Activated gamma-delta T cell (primary cell): Measurements from ENCODE around the gene SOSTDC1.
"Not testable (repeated sequence)": the region's sequence is repeated elsewhere in the genome, so short reads cannot be mapped to it uniquely, and the experiment has no call there.

ENCODE experiments used
- DNase-seq: peaks from one replicate; lab custom pipeline; 2025; lab: John Stamatoyannopoulos, UW
- total RNA-seq, 2 donors: gene quantifications; one replicate each; lab custom pipeline; 2026; lab: John Stamatoyannopoulos, UW

SOSTDC1 gene
- 0 to 0.04 reads per million in 2 donors for total RNA-seq

- no peak for DNase-seq
Measured at GRCh38 chr7:16465469-16466361, at the start of gene SOSTDC1. Gene SOSTDC1 (minus strand): TSS chr7:16465738. CDS start chr7:16465668, 70 bp downstream.

- no peak for DNase-seq
Measured at GRCh38 chr7:16514729-16515128, 49.2 kb upstream of the SOSTDC1 start.

GRCh38 chr7:16514271-16514670 is 48.7 kb upstream of the SOSTDC1 start:
- no peak for DNase-seq

GRCh38 chr7:16512097-16512496 is 46.6 kb upstream of the SOSTDC1 start:
- no peak for DNase-seq

GRCh38 chr7:16511314-16511713 is 45.8 kb upstream of the SOSTDC1 start:
- DNase-seq, result no peak

- no peak for DNase-seq
Measured at GRCh38 chr7:16509829-16510228, 44.3 kb upstream of the SOSTDC1 start.

- DNase-seq, result not testable (repeated sequence)
Measured at GRCh38 chr7:16506422-16506821, 40.9 kb upstream of the SOSTDC1 start.

- no peak for DNase-seq
Measured at GRCh38 chr7:16504019-16504418, 38.5 kb upstream of the SOSTDC1 start.

GRCh38 chr7:16502303-16502702 is 36.8 kb upstream of the SOSTDC1 start:
- no peak for DNase-seq

- no peak for DNase-seq
Measured at GRCh38 chr7:16498122-16498521, 32.6 kb upstream of the SOSTDC1 start.

GRCh38 chr7:16494955-16495719 is 29.6 kb upstream of the SOSTDC1 start:
- DNase-seq, result no peak

- DNase-seq, result no peak
Measured at GRCh38 chr7:16494551-16494950, 29.0 kb upstream of the SOSTDC1 start.

- no peak for DNase-seq
Measured at GRCh38 chr7:16493266-16493665, 27.7 kb upstream of the SOSTDC1 start.

- DNase-seq, result no peak
Measured at GRCh38 chr7:16492513-16493062, 27.1 kb upstream of the SOSTDC1 start.

GRCh38 chr7:16491148-16491547 is 25.6 kb upstream of the SOSTDC1 start:
- DNase-seq, result no peak

GRCh38 chr7:16484453-16485158 is 19.1 kb upstream of the SOSTDC1 start:
- DNase-seq, result no peak

GRCh38 chr7:16479591-16479990 is 14.1 kb upstream of the SOSTDC1 start:
- no peak for DNase-seq

GRCh38 chr7:16479161-16479560 is 13.6 kb upstream of the SOSTDC1 start:
- DNase-seq, result no peak

GRCh38 chr7:16471933-16472332 is 6.4 kb upstream of the SOSTDC1 start:
- no peak for DNase-seq

GRCh38 chr7:16463949-16464715 is 1.4 kb downstream of the SOSTDC1 start:
- no peak for DNase-seq

- no peak for DNase-seq
Measured at GRCh38 chr7:16463520-16463919, 2.0 kb downstream of the SOSTDC1 start.
